ENCODE measurements around the gene BAIAP2. TPM values are rescaled to one million over a fixed set of nuclear protein-coding genes. Genes with fewer than 3 reads are reported as not detected.

The BAIAP2 gene
- total and polyA plus RNA-seq, 2 donors (not counting 1 experiment from before 2014, with no cell fraction given): 1.3 to 12.0 TPM

DNA sequence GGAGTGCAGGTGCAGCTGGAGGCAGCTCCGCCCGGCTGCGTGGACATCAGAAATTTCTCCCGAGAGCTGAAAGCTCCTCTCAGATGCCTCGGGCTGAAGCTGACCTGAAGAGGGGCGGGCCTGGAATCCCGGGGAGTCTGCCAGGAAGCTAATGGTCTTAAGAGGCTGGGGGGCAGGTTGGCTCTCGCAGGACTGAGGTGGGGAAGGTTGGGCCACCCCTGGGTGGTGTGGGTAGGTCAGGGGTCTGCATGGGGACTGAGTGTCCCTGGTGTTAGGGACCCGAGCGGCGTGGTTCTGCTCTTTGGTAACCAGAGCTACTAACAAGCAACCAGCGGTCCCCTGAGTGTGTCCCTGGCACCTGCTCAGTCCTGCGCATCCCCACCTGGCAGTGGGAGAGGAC is 39.8 kb upstream of the BAIAP2 start:
- TF ChIP-seq, protein P1, sequence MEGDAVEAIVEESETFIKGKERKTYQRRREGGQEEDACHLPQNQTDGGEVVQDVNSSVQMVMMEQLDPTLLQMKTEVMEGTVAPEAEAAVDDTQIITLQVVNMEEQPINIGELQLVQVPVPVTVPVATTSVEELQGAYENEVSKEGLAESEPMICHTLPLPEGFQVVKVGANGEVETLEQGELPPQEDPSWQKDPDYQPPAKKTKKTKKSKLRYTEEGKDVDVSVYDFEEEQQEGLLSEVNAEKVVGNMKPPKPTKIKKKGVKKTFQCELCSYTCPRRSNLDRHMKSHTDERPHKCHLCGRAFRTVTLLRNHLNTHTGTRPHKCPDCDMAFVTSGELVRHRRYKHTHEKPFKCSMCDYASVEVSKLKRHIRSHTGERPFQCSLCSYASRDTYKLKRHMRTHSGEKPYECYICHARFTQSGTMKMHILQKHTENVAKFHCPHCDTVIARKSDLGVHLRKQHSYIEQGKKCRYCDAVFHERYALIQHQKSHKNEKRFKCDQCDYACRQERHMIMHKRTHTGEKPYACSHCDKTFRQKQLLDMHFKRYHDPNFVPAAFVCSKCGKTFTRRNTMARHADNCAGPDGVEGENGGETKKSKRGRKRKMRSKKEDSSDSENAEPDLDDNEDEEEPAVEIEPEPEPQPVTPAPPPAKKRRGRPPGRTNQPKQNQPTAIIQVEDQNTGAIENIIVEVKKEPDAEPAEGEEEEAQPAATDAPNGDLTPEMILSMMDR (IDR thresholded peaks at IDR 0.05): no peak
- TF ChIP-seq EZH2 (IDR thresholded peaks at IDR 0.05; ENCODE audit: borderline replicate concordance, insufficient read depth, low read depth, low read length, poor library complexity, severe bottlenecking): no peak
- CTCF ChIA-PET: no interaction called here
- ATAC-seq (ENCODE audit: low read depth) (no peak), DNase-seq (peak; percentile 15)
- H3K4me1 ChIP-seq (ENCODE audit: control insufficient read depth in 2 of 2, insufficient read depth in 2 of 2, low read length in 2 of 2): peaks cover 12 to 22% of the 10 kb centered on the region in 2 donors
- intact Hi-C loops (cut with micrococcal nuclease): no loop called here
- 97% methylated on average over 13 of the region's 13 CpGs for WGBS (ENCODE audit: insufficient coverage)
- no peak overlapping the region for H2AFZ ChIP-seq (ENCODE audit: insufficient read depth, low read depth, low read length, poor library complexity, severe bottlenecking)
- H4K20me1 ChIP-seq (ENCODE audit: control insufficient read depth, insufficient read depth, low read length, poor library complexity, severe bottlenecking): peaks cover 22% of the 10 kb centered on the region
- peaks cover 5% of the 10 kb centered on the region for H3K79me2 ChIP-seq (ENCODE audit: control insufficient read depth, insufficient read depth, low read length)
- Mint-ChIP-seq H3K27me3 (no peaks in the 10 kb centered on the region), H3K27ac (no peak overlapping the region), H3K4me3 (no peak overlapping the region), H3K4me1 (peaks cover 16% of the 10 kb centered on the region), H3K9me3 (ENCODE audit: insufficient read depth) (no peaks in the 10 kb centered on the region)
- no peaks in the 10 kb centered on the region for H3K27me3 ChIP-seq (replicated peaks in 1 of 4; ENCODE audit: control extremely low read depth in 1 of 4, control insufficient read depth in 3 of 4, insufficient read depth in 4 of 4, low read length in 3 of 4)
- POLR2A ChIA-PET: no interaction called here
- no peak overlapping the region for H3K4me3 ChIP-seq (ENCODE audit: control extremely low read depth in 1 of 5, extremely low read depth in 1 of 5, insufficient read depth in 1 of 5, low read depth in 2 of 5, low read length in 4 of 5)
- H3K36me3 ChIP-seq (replicated peaks in 1 of 2; ENCODE audit: control extremely low read depth in 1 of 2, control insufficient read depth in 1 of 2, extremely low read depth in 1 of 2, insufficient read depth in 2 of 2, low read length in 1 of 2): peaks cover 0 to 43% of the 10 kb centered on the region in 2 experiments
- no peak overlapping the region for H3K27ac ChIP-seq (ENCODE audit: low read length in 2 of 2)
- H3K4me2 ChIP-seq (replicated peaks; ENCODE audit: low read depth, low read length, poor library complexity, severe bottlenecking): no peak overlapping the region
- H3K9me3 ChIP-seq (ENCODE audit: control extremely low read depth in 1 of 3, control insufficient read depth in 2 of 3, insufficient read depth in 1 of 3, low read length in 2 of 3): no peaks in the 10 kb centered on the region
- H3K9ac ChIP-seq (ENCODE audit: low read length): no peak overlapping the region

GRCh38 chr17:80996422-80997305 is 38.3 kb upstream of the BAIAP2 start:
- Histone ChIP-seq H3K79me2 (ENCODE audit: control insufficient read depth, insufficient read depth, low read length) (no peaks in the 10 kb centered on the region), H3K4me1 (ENCODE audit: control insufficient read depth in 2 of 2, insufficient read depth in 2 of 2, low read length in 2 of 2) (peaks cover 12 to 13% of the 10 kb centered on the region in 2 donors), H2AFZ (ENCODE audit: insufficient read depth, low read depth, low read length, poor library complexity, severe bottlenecking) (no peak overlapping the region), H4K20me1 (ENCODE audit: control insufficient read depth, insufficient read depth, low read length, poor library complexity, severe bottlenecking) (peaks cover 22% of the 10 kb centered on the region), H3K27ac (ENCODE audit: low read length in 2 of 2) (no peak overlapping the region), H3K4me2 (replicated peaks; ENCODE audit: low read depth, low read length, poor library complexity, severe bottlenecking) (no peak overlapping the region), H3K27me3 (replicated peaks in 1 of 4; ENCODE audit: control extremely low read depth in 1 of 4, control insufficient read depth in 3 of 4, insufficient read depth in 4 of 4, low read length in 3 of 4) (no peaks in the 10 kb centered on the region), H3K36me3 (replicated peaks in 1 of 2; ENCODE audit: control extremely low read depth in 1 of 2, control insufficient read depth in 1 of 2, extremely low read depth in 1 of 2, insufficient read depth in 2 of 2, low read length in 1 of 2) (peaks cover 0 to 43% of the 10 kb centered on the region in 2 experiments), H3K9ac (ENCODE audit: low read length) (no peak overlapping the region), H3K4me3 (ENCODE audit: control extremely low read depth in 1 of 5, extremely low read depth in 1 of 5, insufficient read depth in 1 of 5, low read depth in 2 of 5, low read length in 4 of 5) (no peak overlapping the region), H3K9me3 (ENCODE audit: control extremely low read depth in 1 of 3, control insufficient read depth in 2 of 3, insufficient read depth in 1 of 3, low read length in 2 of 3) (no peaks in the 10 kb centered on the region)
- TF ChIP-seq, protein P1 (IDR thresholded peaks at IDR 0.05): no peak
- TF ChIP-seq EZH2 (IDR thresholded peaks at IDR 0.05; ENCODE audit: borderline replicate concordance, insufficient read depth, low read depth, low read length, poor library complexity, severe bottlenecking): no peak
- ChIA-PET CTCF (interaction anchor here (0.8 kb wide), 1 partner anchor 107 kb away, joined by 3 read pairs; no protein-coding TSS in a partner anchor), POLR2A (no interaction called here)
- Mint-ChIP-seq H3K27me3 (no peaks in the 10 kb centered on the region), H3K4me1 (peaks cover 7% of the 10 kb centered on the region), H3K9me3 (ENCODE audit: insufficient read depth) (no peaks in the 10 kb centered on the region), H3K27ac (no peak overlapping the region), H3K4me3 (no peak overlapping the region)
- ATAC-seq (ENCODE audit: low read depth) (no peak), DNase-seq (no peak)
- intact Hi-C loops (cut with micrococcal nuclease): no loop called here
- WGBS (ENCODE audit: insufficient coverage): 96% methylated on average over 19 of the region's 25 CpGs
